SU-DHL-6 (cell line): ENCODE measurements around the gene SLCO3A1.

ENCODE experiments used
- H2AFZ ChIP-seq: fragments of 200-600 bp; sonication (generic); 2 replicates; pipeline ENCODE4 v1.6.1; 2014; ENCODE audit warnings: low read depth, mild to moderate bottlenecking, moderate library complexity, mixed read lengths, antibody characterized with exemption, low read length; ENCODE audit not compliant: severe bottlenecking
- H3F3A ChIP-seq: fragments of 200-600 bp; shearing (Covaris generic); 2 replicates; pipeline ENCODE4 v1.6.0; 2016; ENCODE audit warnings: antibody characterized with exemption, mild to moderate bottlenecking; ENCODE audit not compliant: insufficient read depth
- H3K27ac ChIP-seq: fragments of 200-600 bp; sonication (generic); 2 replicates; pipeline ENCODE4 v1.5.1; 2016; ENCODE audit warnings: low read depth, mild to moderate bottlenecking, low read length, moderate library complexity, mixed read lengths
- H3K27me3 ChIP-seq: fragments of 200-600 bp; sonication (generic), shearing (Covaris generic); 2 replicates; pipeline ENCODE4 v1.6.0; 2014; ENCODE audit warnings: mild to moderate bottlenecking, low read length
- H3K36me3 ChIP-seq: fragments of 200-600 bp; sonication (generic); 2 replicates; pipeline ENCODE4 v1.6.1; 2014; ENCODE audit warnings: mild to moderate bottlenecking, low read length, mixed read lengths
- H3K4me2 ChIP-seq: fragments of 300-600, 200-600 bp; shearing (Covaris generic), sonication (generic); 2 replicates; pipeline ENCODE4 v1.6.0; 2014; ENCODE audit warnings: low read length, low read depth, mild to moderate bottlenecking; ENCODE audit not compliant: poor library complexity, severe bottlenecking
- H3K4me3 ChIP-seq: fragments of 200-600 bp; sonication (generic); 2 replicates; pipeline ENCODE4 v1.5.1; 2014; ENCODE audit warnings: antibody characterized with exemption, low read length, mild to moderate bottlenecking, mixed read lengths; ENCODE audit not compliant: insufficient read depth, poor library complexity, severe bottlenecking
- H3K79me2 ChIP-seq: fragments of 200-600 bp; sonication (generic); 2 replicates; pipeline ENCODE4 v1.6.1; 2014; ENCODE audit warnings: mild to moderate bottlenecking, low read length, moderate library complexity; ENCODE audit not compliant: insufficient read depth
- H3K9ac ChIP-seq: fragments of 200-600 bp; sonication (generic); 2 replicates; pipeline ENCODE4 v1.7.0; 2014; ENCODE audit warnings: mild to moderate bottlenecking, low read length
- H3K9me2 ChIP-seq: fragments of 200-600 bp; sonication (generic); replicated peaks from 2 replicates; pipeline ENCODE4 v1.6.1; 2014; ENCODE audit warnings: low read length; ENCODE audit not compliant: insufficient read depth
- H3K9me3 ChIP-seq: fragments of 200-600 bp; sonication (generic); 2 replicates; pipeline ENCODE4 v1.6.1; 2014; ENCODE audit warnings: low read length, mixed read lengths; ENCODE audit not compliant: insufficient read depth
- H4K20me1 ChIP-seq: fragments of 200-600 bp; sonication (generic); 2 replicates; pipeline ENCODE4 v1.6.1; 2014; ENCODE audit warnings: low read depth, mild to moderate bottlenecking, antibody characterized with exemption, low read length, moderate library complexity, mixed read lengths
- EZH2phosphoT487 ChIP-seq: fragments of 200-600 bp; sonication (generic), shearing (Covaris generic); conservative IDR thresholded peaks from 2 replicates; pipeline ENCODE4 v1.6.1; 2018; ENCODE audit warnings: mild to moderate bottlenecking, antibody characterized with exemption, low read length, moderate library complexity, mixed read lengths
- TF ChIP-seq, protein P1 (sequence below): fragments of 200-600 bp; sonication (generic); IDR thresholded peaks from one replicate; pipeline ENCODE4 v1.5.1; 2017; ENCODE audit warnings: antibody characterized with exemption, mild to moderate bottlenecking, low read length, moderate library complexity; ENCODE audit not compliant: insufficient read depth, poor library complexity, severe bottlenecking

Gene SLCO3A1

GRCh38 chr15:92149029-92149428 is 295.5 kb downstream of the SLCO3A1 start:
- no peaks in the 10 kb centered on the region for H3K9me3 ChIP-seq
- H3K4me2 ChIP-seq, result no peak overlapping the region
- no peak overlapping the region for H3K9ac ChIP-seq
- H3K4me3 ChIP-seq, result no peak overlapping the region
- no peaks in the 10 kb centered on the region for H3F3A ChIP-seq
- H3K79me2 ChIP-seq, result no peaks in the 10 kb centered on the region
- H3K27ac ChIP-seq, result no peak overlapping the region
- H4K20me1 ChIP-seq, result no peaks in the 10 kb centered on the region
- H3K36me3 ChIP-seq, result no peaks in the 10 kb centered on the region
- TF ChIP-seq, protein P1, sequence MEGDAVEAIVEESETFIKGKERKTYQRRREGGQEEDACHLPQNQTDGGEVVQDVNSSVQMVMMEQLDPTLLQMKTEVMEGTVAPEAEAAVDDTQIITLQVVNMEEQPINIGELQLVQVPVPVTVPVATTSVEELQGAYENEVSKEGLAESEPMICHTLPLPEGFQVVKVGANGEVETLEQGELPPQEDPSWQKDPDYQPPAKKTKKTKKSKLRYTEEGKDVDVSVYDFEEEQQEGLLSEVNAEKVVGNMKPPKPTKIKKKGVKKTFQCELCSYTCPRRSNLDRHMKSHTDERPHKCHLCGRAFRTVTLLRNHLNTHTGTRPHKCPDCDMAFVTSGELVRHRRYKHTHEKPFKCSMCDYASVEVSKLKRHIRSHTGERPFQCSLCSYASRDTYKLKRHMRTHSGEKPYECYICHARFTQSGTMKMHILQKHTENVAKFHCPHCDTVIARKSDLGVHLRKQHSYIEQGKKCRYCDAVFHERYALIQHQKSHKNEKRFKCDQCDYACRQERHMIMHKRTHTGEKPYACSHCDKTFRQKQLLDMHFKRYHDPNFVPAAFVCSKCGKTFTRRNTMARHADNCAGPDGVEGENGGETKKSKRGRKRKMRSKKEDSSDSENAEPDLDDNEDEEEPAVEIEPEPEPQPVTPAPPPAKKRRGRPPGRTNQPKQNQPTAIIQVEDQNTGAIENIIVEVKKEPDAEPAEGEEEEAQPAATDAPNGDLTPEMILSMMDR, result no peak
- no peak for TF ChIP-seq EZH2phosphoT487
- no peak overlapping the region for H2AFZ ChIP-seq
- H3K27me3 ChIP-seq, result no peaks in the 10 kb centered on the region
- H3K9me2 ChIP-seq, result no peaks in the 10 kb centered on the region

DNA sequence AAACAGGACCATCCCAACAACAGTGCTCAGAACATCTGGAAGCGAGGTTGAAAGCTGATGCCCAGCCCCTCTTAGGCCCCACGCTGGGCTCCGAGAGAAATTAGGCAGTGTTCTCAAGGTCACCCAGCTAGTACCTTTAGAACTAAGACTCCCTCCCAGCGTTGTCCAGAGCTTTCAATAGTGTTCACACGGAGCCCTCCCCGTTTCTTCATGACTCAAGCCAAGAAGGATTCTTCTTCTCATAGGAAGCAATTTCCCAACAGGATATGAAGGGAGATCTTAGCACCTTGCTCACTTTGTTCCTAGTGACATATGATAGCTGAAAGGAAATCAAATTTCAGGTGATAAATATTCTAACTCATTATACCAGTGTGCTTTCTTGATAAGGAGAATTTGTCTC is 296.0 kb downstream of the SLCO3A1 start:
- Histone ChIP-seq H3K27ac (no peak overlapping the region), H3K36me3 (no peaks in the 10 kb centered on the region), H3K27me3 (no peaks in the 10 kb centered on the region), H4K20me1 (no peaks in the 10 kb centered on the region), H3F3A (no peaks in the 10 kb centered on the region), H3K9ac (no peak overlapping the region), H3K79me2 (no peaks in the 10 kb centered on the region), H3K4me2 (no peak overlapping the region), H2AFZ (no peak overlapping the region), H3K4me3 (no peak overlapping the region), H3K9me2 (no peaks in the 10 kb centered on the region), H3K9me3 (no peaks in the 10 kb centered on the region)
- TF ChIP-seq, protein P1, result no peak

DNA sequence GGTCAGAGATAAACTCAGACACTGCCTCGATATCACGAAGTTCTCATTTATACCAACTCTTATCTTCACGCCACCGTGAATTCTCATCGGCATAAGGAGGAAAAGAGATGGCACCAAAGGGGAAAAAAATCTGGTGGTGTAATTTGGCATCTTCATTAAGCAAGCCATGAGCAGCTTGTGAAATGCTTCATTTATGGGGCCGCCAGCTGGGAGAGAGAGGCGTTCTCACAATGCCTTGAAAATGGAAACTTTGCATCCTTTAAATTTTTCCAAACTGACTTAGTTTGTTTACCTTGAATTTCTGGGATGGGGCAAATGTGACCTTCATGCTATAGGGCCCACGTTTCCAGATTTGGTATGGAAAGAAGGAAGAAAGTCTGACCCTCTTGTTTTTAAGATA is 297.7 kb downstream of the SLCO3A1 start:
- H2AFZ ChIP-seq, result no peak overlapping the region
- no peak overlapping the region for H3K4me3 ChIP-seq
- H3K4me2 ChIP-seq, result no peak overlapping the region
- H3K9me3 ChIP-seq, result no peaks in the 10 kb centered on the region
- no peaks in the 10 kb centered on the region for H3K27me3 ChIP-seq
- H3K79me2 ChIP-seq, result no peaks in the 10 kb centered on the region
- no peaks in the 10 kb centered on the region for H3K36me3 ChIP-seq
- no peak overlapping the region for H3K27ac ChIP-seq
- TF ChIP-seq, protein P1, result no peak
- TF ChIP-seq EZH2phosphoT487, result no peak
- H4K20me1 ChIP-seq, result no peaks in the 10 kb centered on the region
- H3F3A ChIP-seq, result no peaks in the 10 kb centered on the region
- H3K9ac ChIP-seq, result no peak overlapping the region
- no peaks in the 10 kb centered on the region for H3K9me2 ChIP-seq

GRCh38 chr15:92151741-92152140 is 298.2 kb downstream of the SLCO3A1 start:
- TF ChIP-seq EZH2phosphoT487, result no peak
- TF ChIP-seq, protein P1, result no peak
- no peaks in the 10 kb centered on the region for H3K79me2 ChIP-seq
- H3K9ac ChIP-seq, result no peak overlapping the region
- no peak overlapping the region for H3K4me3 ChIP-seq
- no peak overlapping the region for H3K27ac ChIP-seq
- H3K9me2 ChIP-seq, result no peaks in the 10 kb centered on the region
- H3K9me3 ChIP-seq, result no peaks in the 10 kb centered on the region
- no peak overlapping the region for H2AFZ ChIP-seq
- no peaks in the 10 kb centered on the region for H3F3A ChIP-seq
- no peaks in the 10 kb centered on the region for H3K36me3 ChIP-seq
- H3K27me3 ChIP-seq, result no peaks in the 10 kb centered on the region
- no peak overlapping the region for H3K4me2 ChIP-seq
- H4K20me1 ChIP-seq, result no peaks in the 10 kb centered on the region
